ENCODE data around the gene MEOX1. TPM values are rescaled to one million over a fixed set of nuclear protein-coding genes. Genes with fewer than 3 reads are reported as not detected.
A peak's percentile ranks its signal among the peaks of the same experiment; 100 is the strongest.

Gene MEOX1
- total and polyA plus RNA-seq, 2 donors (not counting 1 experiment from before 2014, with no cell fraction given): not detected

- TF ChIP-seq CTCF (conservative IDR thresholded peaks at IDR 0.05 in 1 of 2, IDR thresholded peaks at IDR 0.05 in 1 of 2; ENCODE audit: low read depth in 1 of 2, low read length in 2 of 2) (no peak), EZH2 (IDR thresholded peaks at IDR 0.05; ENCODE audit: low read length, missing control alignments) (no peak)
- H3K4me3 ChIP-seq (replicated peaks in 1 of 4; ENCODE audit: control extremely low read depth in 1 of 4, insufficient read depth in 1 of 4, low read depth in 3 of 4, low read length in 4 of 4): no peak overlapping the region
- H3K9ac ChIP-seq (ENCODE audit: insufficient read depth, low read length): no peak overlapping the region
- H3K36me3 ChIP-seq (ENCODE audit: control insufficient read depth, insufficient read depth, low read length): no peaks in the 10 kb centered on the region
- H3K27me3 ChIP-seq (ENCODE audit: control insufficient read depth, insufficient read depth, low read length): peaks cover 10% of the 10 kb centered on the region
- no peak overlapping the region for H2AFZ ChIP-seq (ENCODE audit: low read length)
- H3K4me1 ChIP-seq (ENCODE audit: control insufficient read depth, extremely low read depth, insufficient read depth, low read length): no peaks in the 10 kb centered on the region
- no peak overlapping the region for H3K27ac ChIP-seq (ENCODE audit: insufficient read depth, low read length)
- H3K79me2 ChIP-seq (ENCODE audit: control insufficient read depth, insufficient read depth, low read length): no peaks in the 10 kb centered on the region
- no peak overlapping the region for H3K4me2 ChIP-seq (ENCODE audit: extremely low read depth, insufficient read depth, low read length)
- no peaks in the 10 kb centered on the region for H3K9me3 ChIP-seq (ENCODE audit: control insufficient read depth, insufficient read depth, low read depth, low read length)
- H4K20me1 ChIP-seq (ENCODE audit: control insufficient read depth, extremely low read depth, insufficient read depth, low read length): no peaks in the 10 kb centered on the region
- no peak for DNase-seq (ENCODE audit: low read depth in 2 of 2)
These were observed 17.6 kb downstream of the MEOX1 start for GRCh38 chr17:43644081-43644480.

GRCh38 chr17:43641416-43641815, 20.3 kb downstream of the MEOX1 start:
- Histone ChIP-seq H3K4me2 (ENCODE audit: extremely low read depth, insufficient read depth, low read length) (no peak overlapping the region), H3K36me3 (ENCODE audit: control insufficient read depth, insufficient read depth, low read length) (no peaks in the 10 kb centered on the region), H3K4me1 (ENCODE audit: control insufficient read depth, extremely low read depth, insufficient read depth, low read length) (no peaks in the 10 kb centered on the region), H3K27me3 (ENCODE audit: control insufficient read depth, insufficient read depth, low read length) (peaks cover 10% of the 10 kb centered on the region), H2AFZ (ENCODE audit: low read length) (no peak overlapping the region), H4K20me1 (ENCODE audit: control insufficient read depth, extremely low read depth, insufficient read depth, low read length) (no peaks in the 10 kb centered on the region), H3K4me3 (replicated peaks in 1 of 4; ENCODE audit: control extremely low read depth in 1 of 4, insufficient read depth in 1 of 4, low read depth in 3 of 4, low read length in 4 of 4) (no peak overlapping the region), H3K27ac (ENCODE audit: insufficient read depth, low read length) (no peak overlapping the region), H3K9ac (ENCODE audit: insufficient read depth, low read length) (no peak overlapping the region), H3K9me3 (ENCODE audit: control insufficient read depth, insufficient read depth, low read depth, low read length) (no peaks in the 10 kb centered on the region), H3K79me2 (ENCODE audit: control insufficient read depth, insufficient read depth, low read length) (no peaks in the 10 kb centered on the region)
- DNase-seq (ENCODE audit: low read depth in 2 of 2): no peak
- TF ChIP-seq CTCF (conservative IDR thresholded peaks at IDR 0.05 in 1 of 2, IDR thresholded peaks at IDR 0.05 in 1 of 2; ENCODE audit: low read depth in 1 of 2, low read length in 2 of 2) (no peak), EZH2 (IDR thresholded peaks at IDR 0.05; ENCODE audit: low read length, missing control alignments) (no peak)

- no peak for TF ChIP-seq CTCF (conservative IDR thresholded peaks at IDR 0.05 in 1 of 2, IDR thresholded peaks at IDR 0.05 in 1 of 2; ENCODE audit: low read depth in 1 of 2, low read length in 2 of 2)
- TF ChIP-seq EZH2 (IDR thresholded peaks at IDR 0.05; ENCODE audit: low read length, missing control alignments): no peak
- peaks cover 11% of the 10 kb centered on the region for H3K27me3 ChIP-seq (ENCODE audit: control insufficient read depth, insufficient read depth, low read length)
- no peaks in the 10 kb centered on the region for H3K4me1 ChIP-seq (ENCODE audit: control insufficient read depth, extremely low read depth, insufficient read depth, low read length)
- no peaks in the 10 kb centered on the region for H3K36me3 ChIP-seq (ENCODE audit: control insufficient read depth, insufficient read depth, low read length)
- H3K4me2 ChIP-seq (ENCODE audit: extremely low read depth, insufficient read depth, low read length): no peak overlapping the region
- no peak overlapping the region for H2AFZ ChIP-seq (ENCODE audit: low read length)
- H4K20me1 ChIP-seq (ENCODE audit: control insufficient read depth, extremely low read depth, insufficient read depth, low read length): no peaks in the 10 kb centered on the region
- no peaks in the 10 kb centered on the region for H3K9me3 ChIP-seq (ENCODE audit: control insufficient read depth, insufficient read depth, low read depth, low read length)
- H3K79me2 ChIP-seq (ENCODE audit: control insufficient read depth, insufficient read depth, low read length): no peaks in the 10 kb centered on the region
- H3K9ac ChIP-seq (ENCODE audit: insufficient read depth, low read length): no peak overlapping the region
- H3K4me3 ChIP-seq (replicated peaks in 1 of 4; ENCODE audit: control extremely low read depth in 1 of 4, insufficient read depth in 1 of 4, low read depth in 3 of 4, low read length in 4 of 4): no peak overlapping the region
- peak in 1 of 2 donors; percentile 14 for DNase-seq (ENCODE audit: low read depth in 2 of 2)
- H3K27ac ChIP-seq (ENCODE audit: insufficient read depth, low read length): no peak overlapping the region
These were observed 21.1 kb downstream of the MEOX1 start for GRCh38 chr17:43640491-43641252.

All from fibroblast of lung (primary cell).